Calu3 (cell line): ENCODE data around the gene DDX41. TPM values are rescaled to one million over a fixed set of nuclear protein-coding genes. Genes with fewer than 3 reads are reported as not detected.
A peak's percentile ranks its signal among the peaks of the same experiment; 100 is the strongest.
"Not testable (repeated sequence)": the region's sequence is repeated elsewhere in the genome, so short reads cannot be mapped to it uniquely, and the experiment has no call there.

Experiments used
- BruUV-seq: library from RNA; stranded (reverse); fragments of 400-500 nt; replicated peaks from 2 replicates; lab custom pipeline; 2021; lab: Mats Ljungman, UMichigan
- CTCF ChIA-PET: fragments of 300-600 bp; sonication (Branson Sonifier 250); formaldehyde crosslinking; loops from one replicate; lab custom pipeline; 2022; ENCODE audit warnings: antibody characterized with exemption; lab: Charles Lee
- DNase-seq: peaks from one replicate; pipeline ENCODE4 v3.0.0; 2022
- H3K27ac Mint-ChIP-seq: one replicate; pipeline ENCODE4 v1.8.0; 2022; ENCODE audit warnings: mixed read lengths; ENCODE audit not compliant: unreplicated experiment
- H3K27me3 Mint-ChIP-seq: one replicate; pipeline ENCODE4 v1.8.0; 2022; ENCODE audit warnings: mixed read lengths; ENCODE audit not compliant: unreplicated experiment
- H3K36me3 Mint-ChIP-seq: one replicate; pipeline ENCODE4 v1.8.0; 2022; ENCODE audit warnings: mild to moderate bottlenecking, moderate library complexity, mixed read lengths; ENCODE audit not compliant: insufficient read depth, unreplicated experiment
- H3K4me1 Mint-ChIP-seq: one replicate; pipeline ENCODE4 v1.8.0; 2022; ENCODE audit warnings: mild to moderate bottlenecking, low read depth, mixed read lengths; ENCODE audit not compliant: unreplicated experiment
- H3K4me3 Mint-ChIP-seq: one replicate; pipeline ENCODE4 v1.8.0; 2022; ENCODE audit warnings: mild to moderate bottlenecking, low read depth, moderate library complexity, mixed read lengths; ENCODE audit not compliant: unreplicated experiment
- H3K9me3 Mint-ChIP-seq: one replicate; pipeline ENCODE4 v1.8.0; 2022; ENCODE audit warnings: low read depth, mixed read lengths; ENCODE audit not compliant: unreplicated experiment
- intact Hi-C: fragments of 100-400 bp; cut with micrococcal nuclease; formaldehyde crosslinking; loops from one replicate; pipeline ENCODE4 v1.10.0; 2022; ENCODE audit not compliant: unreplicated experiment
- total RNA-seq: library from RNA; stranded (reverse); gene quantifications from 2 replicates; pipeline ENCODE4 v1.2.3, GENCODE V29; 2022
- TF ChIP-seq, protein P1 (sequence below): fragments of 200-600 bp; IDR thresholded peaks from one replicate; pipeline ENCODE4 v1.8.0; 2022; ENCODE audit warnings: antibody characterized with exemption; ENCODE audit not compliant: unreplicated experiment

DDX41 gene
- total RNA-seq, 1 experiment from 2014 or later: 101 TPM

- CTCF ChIA-PET: no interaction called here
These were observed 29.6 kb downstream of the DDX41 start for GRCh38 chr5:177487144-177487543.

DNA sequence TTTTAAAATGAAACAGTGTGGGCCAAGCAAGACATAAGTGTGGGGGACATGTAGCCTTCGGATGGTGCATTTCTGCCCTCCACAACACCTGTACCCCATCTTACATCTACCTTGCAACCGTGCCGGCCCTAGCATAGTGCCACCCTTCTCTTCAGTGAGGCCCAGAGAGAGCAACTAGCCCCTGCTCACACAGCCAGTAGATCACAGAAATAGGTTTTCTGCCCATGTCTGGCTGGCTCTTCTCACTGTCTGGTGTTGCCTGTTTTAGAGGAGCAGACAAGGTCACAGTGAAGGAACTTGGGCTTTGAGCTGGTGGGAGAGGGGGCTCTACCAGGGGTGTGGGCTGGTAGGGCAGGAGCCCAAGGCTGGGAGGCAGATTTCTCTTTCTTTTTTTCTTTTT is 30.5 kb downstream of the DDX41 start:
- intact Hi-C loops: no loop called here
- H3K27ac Mint-ChIP-seq: peak overlapping the region; percentile 16
- BruUV-seq: no TSS peak

More at GRCh38 chr5:177487144-177487543, 29.6 kb downstream of the DDX41 start:
- TF ChIP-seq, protein P1, sequence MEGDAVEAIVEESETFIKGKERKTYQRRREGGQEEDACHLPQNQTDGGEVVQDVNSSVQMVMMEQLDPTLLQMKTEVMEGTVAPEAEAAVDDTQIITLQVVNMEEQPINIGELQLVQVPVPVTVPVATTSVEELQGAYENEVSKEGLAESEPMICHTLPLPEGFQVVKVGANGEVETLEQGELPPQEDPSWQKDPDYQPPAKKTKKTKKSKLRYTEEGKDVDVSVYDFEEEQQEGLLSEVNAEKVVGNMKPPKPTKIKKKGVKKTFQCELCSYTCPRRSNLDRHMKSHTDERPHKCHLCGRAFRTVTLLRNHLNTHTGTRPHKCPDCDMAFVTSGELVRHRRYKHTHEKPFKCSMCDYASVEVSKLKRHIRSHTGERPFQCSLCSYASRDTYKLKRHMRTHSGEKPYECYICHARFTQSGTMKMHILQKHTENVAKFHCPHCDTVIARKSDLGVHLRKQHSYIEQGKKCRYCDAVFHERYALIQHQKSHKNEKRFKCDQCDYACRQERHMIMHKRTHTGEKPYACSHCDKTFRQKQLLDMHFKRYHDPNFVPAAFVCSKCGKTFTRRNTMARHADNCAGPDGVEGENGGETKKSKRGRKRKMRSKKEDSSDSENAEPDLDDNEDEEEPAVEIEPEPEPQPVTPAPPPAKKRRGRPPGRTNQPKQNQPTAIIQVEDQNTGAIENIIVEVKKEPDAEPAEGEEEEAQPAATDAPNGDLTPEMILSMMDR: no peak
- Mint-ChIP-seq H3K9me3 (no peaks in the 10 kb centered on the region), H3K27me3 (no peaks in the 10 kb centered on the region), H3K36me3 (peaks cover 99% of the 10 kb centered on the region), H3K27ac (peak overlapping the region; percentile 63), H3K4me1 (peaks cover 17% of the 10 kb centered on the region), H3K4me3 (no peak overlapping the region)
- intact Hi-C loops: no loop called here
- DNase-seq: no peak
- no TSS peak for BruUV-seq

GRCh38 chr5:177485753-177486152 is 31.0 kb downstream of the DDX41 start:
- H3K27me3 Mint-ChIP-seq, intact Hi-C loops, DNase-seq, H3K27ac Mint-ChIP-seq, H3K9me3 Mint-ChIP-seq, H3K4me3 Mint-ChIP-seq, CTCF ChIA-PET, BruUV-seq: not testable (repeated sequence)
- Mint-ChIP-seq H3K36me3 (peaks cover 95% of the 10 kb centered on the region), H3K4me1 (peaks cover 17% of the 10 kb centered on the region)

More for the DNA sequence above, 30.5 kb downstream of the DDX41 start:
- TF ChIP-seq, protein P1: no peak
- CTCF ChIA-PET: no interaction called here
- Mint-ChIP-seq H3K4me3 (no peak overlapping the region), H3K4me1 (peaks cover 17% of the 10 kb centered on the region), H3K27me3 (no peaks in the 10 kb centered on the region), H3K9me3 (no peaks in the 10 kb centered on the region), H3K36me3 (peaks cover 98% of the 10 kb centered on the region)
- DNase-seq: no peak

- DNase-seq: no peak
- no peaks in the 10 kb centered on the region for H3K27me3 Mint-ChIP-seq
- H3K36me3 Mint-ChIP-seq: peaks cover 95% of the 10 kb centered on the region
- peaks cover 17% of the 10 kb centered on the region for H3K4me1 Mint-ChIP-seq
- TF ChIP-seq, protein P1: no peak
- peak overlapping the region; percentile 73 for H3K27ac Mint-ChIP-seq
- H3K4me3 Mint-ChIP-seq: peak overlapping the region; percentile 5
- BruUV-seq: no TSS peak
- H3K9me3 Mint-ChIP-seq: no peaks in the 10 kb centered on the region
- CTCF ChIA-PET: interaction anchor here (0.5 kb wide), 1 partner anchor 463 kb away, joined by 3 read pairs; no protein-coding TSS in a partner anchor
- intact Hi-C loops: no loop called here
These were observed 31.7 kb downstream of the DDX41 start for GRCh38 chr5:177484902-177485549.
